Activated gamma-delta T cell treated with Interleukin-2 at 50 U/mL for 16 hours (primary cell): ENCODE data around the gene KDM4D.
"Not testable (repeated sequence)": the region's sequence is repeated elsewhere in the genome, so short reads cannot be mapped to it uniquely, and the experiment has no call there.

Experiments used
- DNase-seq: peaks from one replicate; pipeline ENCODE4 v3.0.0-alpha.2; 2020

The KDM4D gene

GRCh38 chr11:95035316-95035715 is 61.8 kb downstream of the KDM4D start:
- DNase-seq = no peak

GRCh38 chr11:95037356-95038035 is 64.0 kb downstream of the KDM4D start:
- not testable (repeated sequence) for DNase-seq

GRCh38 chr11:95042239-95042638 is 68.7 kb downstream of the KDM4D start:
- DNase-seq = no peak

GRCh38 chr11:95042906-95043305 is 69.4 kb downstream of the KDM4D start:
- DNase-seq = no peak

- no peak for DNase-seq
Measured at GRCh38 chr11:95044010-95044409, 70.5 kb downstream of the KDM4D start.

GRCh38 chr11:95045812-95046211 is 72.3 kb downstream of the KDM4D start:
- no peak for DNase-seq
